ENCODE data around the gene MORN1.

Gene MORN1

DNA sequence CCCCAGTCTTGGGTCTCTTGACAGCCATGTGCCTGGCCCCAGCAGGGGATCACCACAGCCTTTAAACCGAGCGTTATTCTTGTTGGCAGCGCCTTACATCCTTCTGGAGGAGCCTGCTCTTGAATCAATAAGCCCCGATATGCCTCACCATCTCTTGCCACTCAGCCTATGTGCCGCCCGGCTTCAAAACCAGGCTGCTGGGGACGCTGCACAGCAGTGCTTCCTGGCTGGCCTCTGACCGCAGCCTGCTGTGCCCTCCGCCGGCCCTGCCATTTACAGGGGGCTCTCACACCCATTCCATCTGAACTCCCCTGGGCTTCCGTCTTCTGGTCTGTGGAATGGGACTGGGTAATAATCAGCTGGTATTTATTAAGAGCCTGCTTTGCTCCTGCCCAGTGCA lies 24.0 kb upstream of the MORN1 start:
- DNase-seq (ENCODE audit: low read depth) = no peak
- TF ChIP-seq CTCF (conservative IDR thresholded peaks at IDR 0.05; ENCODE audit: low read depth, low read length) = no peak
- H3K4me3 ChIP-seq (ENCODE audit: low read depth, low read length) = no peak overlapping the region

GRCh38 chr1:2414297-2414958 lies 23.1 kb upstream of the MORN1 start:
- DNase-seq (ENCODE audit: low read depth) = peak; percentile 59

GRCh38 chr1:2413495-2414296 lies 22.3 kb upstream of the MORN1 start:
- peak overlapping the region; percentile 78 for H3K4me3 ChIP-seq (ENCODE audit: low read depth, low read length)
- TF ChIP-seq CTCF (conservative IDR thresholded peaks at IDR 0.05; ENCODE audit: low read depth, low read length) = no peak
- DNase-seq (ENCODE audit: low read depth) = no peak

More at GRCh38 chr1:2414297-2414958, 23.1 kb upstream of the MORN1 start:
- H3K4me3 ChIP-seq (ENCODE audit: low read depth, low read length) = no peak overlapping the region
- TF ChIP-seq CTCF (conservative IDR thresholded peaks at IDR 0.05; ENCODE audit: low read depth, low read length) = peak; percentile 87

DNA sequence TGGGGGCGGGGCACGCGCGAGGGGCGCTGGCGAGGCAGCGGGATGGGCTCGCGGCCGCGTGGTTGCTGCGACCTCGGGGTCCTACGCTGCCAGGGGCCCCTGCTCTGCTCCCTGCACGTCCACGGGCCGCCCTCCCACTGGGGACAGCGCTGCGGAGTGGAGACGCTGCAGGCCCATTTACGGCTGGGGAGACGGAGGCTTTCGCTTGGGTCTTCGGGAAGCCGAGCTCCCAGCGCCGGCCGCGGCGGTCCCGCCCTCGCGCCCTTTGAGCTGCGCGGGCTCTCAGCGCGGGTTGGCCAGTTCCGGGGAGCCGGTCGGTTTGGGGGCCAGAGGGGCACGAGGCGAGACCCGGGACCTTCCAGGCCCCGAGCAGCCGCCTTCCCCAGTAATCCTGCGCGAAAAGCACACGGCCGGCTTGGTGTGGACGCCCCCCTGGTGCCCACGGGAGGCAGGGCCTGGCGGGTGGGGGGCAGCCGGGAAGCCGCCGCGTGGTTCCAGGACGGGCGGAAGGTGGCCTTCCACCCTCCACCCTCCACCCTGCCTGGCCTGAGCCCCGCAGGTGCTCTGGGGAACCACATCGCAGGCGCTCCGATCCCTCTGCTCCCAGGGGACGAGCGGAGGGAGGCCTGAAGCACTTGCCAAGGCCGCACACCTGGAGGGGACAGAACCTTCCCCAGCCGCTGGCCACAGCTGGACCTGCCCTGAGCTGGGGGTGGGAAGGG lies 21.6 kb upstream of the MORN1 start:
- peak; percentile 54 for DNase-seq (ENCODE audit: low read depth)
- H3K4me3 ChIP-seq (ENCODE audit: low read depth, low read length) = peak overlapping the region; percentile 78
- TF ChIP-seq CTCF (conservative IDR thresholded peaks at IDR 0.05; ENCODE audit: low read depth, low read length) = no peak

DNA sequence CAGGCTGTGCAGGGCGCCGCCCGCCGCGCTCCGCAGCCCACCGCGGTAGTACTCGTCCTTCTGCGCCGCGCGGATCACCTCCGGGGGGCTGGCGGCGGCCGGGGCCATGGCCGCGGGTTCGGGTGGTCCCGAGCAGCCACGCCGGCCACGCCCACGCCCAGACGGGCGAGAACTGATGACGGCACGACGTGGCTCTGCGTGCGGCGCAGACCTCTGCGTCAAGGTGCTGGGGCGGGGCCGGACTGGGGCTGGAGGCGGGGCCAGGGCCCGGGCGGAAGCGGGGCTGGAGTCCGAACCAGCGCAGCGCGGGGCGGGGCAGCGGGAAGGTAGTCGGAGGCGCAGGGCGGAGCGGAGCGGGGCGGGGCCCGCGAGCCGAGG lies 21.0 kb upstream of the MORN1 start, which contains the start of gene PEX10:
Gene PEX10, minus strand, starts transcription at position 170 of the 378 bp plus-strand sequence. Its CDS starts 62 bp downstream, at position 108.
- DNase-seq (ENCODE audit: low read depth) = peak; percentile 96
- no peak for TF ChIP-seq CTCF (conservative IDR thresholded peaks at IDR 0.05; ENCODE audit: low read depth, low read length)
- peak within 1 kb of the TSS; percentile 87 for H3K4me3 ChIP-seq (ENCODE audit: low read depth, low read length)

DNA sequence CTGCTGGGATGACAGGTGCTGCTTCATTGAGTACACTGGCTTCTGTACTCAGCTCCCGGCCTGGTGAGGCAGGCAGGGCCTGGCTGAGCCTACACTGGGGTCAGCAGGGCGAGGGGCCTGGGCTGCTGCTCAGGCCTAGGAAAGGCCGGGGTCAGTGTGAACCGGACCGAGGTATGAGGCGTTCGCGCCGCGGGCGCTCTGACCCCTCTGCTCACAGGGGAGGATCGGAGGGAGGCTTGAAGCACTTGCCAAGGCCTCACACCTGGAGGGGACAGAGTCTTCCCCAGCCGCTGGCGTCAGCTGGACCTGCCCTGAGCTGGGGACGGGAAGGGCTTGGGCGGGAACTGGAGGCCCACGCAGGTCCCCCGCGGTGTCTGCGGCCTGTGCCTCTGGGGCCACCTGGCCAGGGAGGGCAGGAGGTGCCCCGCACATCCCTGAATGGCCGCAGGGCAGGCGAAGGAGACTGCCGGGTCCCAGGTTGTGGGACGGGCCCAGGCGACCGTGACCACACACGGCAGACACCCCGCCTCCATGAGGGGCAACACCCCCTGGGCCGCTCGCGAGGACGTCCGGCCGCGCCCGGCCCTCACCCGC lies 20.5 kb upstream of the MORN1 start:
- TF ChIP-seq CTCF (conservative IDR thresholded peaks at IDR 0.05; ENCODE audit: low read depth, low read length) = no peak
- no peak for DNase-seq (ENCODE audit: low read depth)
- peak overlapping the region; percentile 87 for H3K4me3 ChIP-seq (ENCODE audit: low read depth, low read length)

All from choroid plexus epithelial cell (primary cell).